HG03097 (cell line): ENCODE measurements around the gene IQCF2.
"Not testable (repeated sequence)": the region's sequence is repeated elsewhere in the genome, so short reads cannot be mapped to it uniquely, and the experiment has no call there.

Source experiments
- ATAC-seq: cut with Tn5 transposase; IDR thresholded peaks from one replicate; pipeline ENCODE4 v1.9.1; 2021; ENCODE audit not compliant: unreplicated experiment, low FRiP score

The IQCF2 gene

DNA sequence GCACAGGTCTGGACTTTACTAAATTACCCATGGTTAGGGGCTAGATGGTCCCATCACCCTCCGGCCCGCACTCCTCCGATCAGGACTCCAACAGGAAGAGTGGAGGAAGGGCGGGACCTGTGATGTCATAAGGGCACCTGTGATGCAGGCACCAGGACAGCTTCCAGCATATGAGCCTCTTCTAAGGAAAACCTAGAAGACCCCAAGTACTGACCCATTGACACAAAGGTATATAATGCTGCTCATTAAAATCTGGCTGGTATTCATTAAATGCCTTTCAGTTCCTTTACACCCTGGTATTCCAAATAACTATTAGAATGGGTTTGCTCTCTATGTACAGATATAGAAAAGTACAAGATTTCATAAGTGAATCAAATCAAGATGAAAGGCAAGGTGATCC lies 14.1 kb downstream of the IQCF2 start, which contains the start of gene IQCF5:
TSS of gene IQCF5 (minus strand) at position 101 of the 400 bp plus-strand sequence. CDS start at position 31, 70 bp downstream.
- no peak for ATAC-seq

- no peak for ATAC-seq
These were observed 14.8 kb downstream of the IQCF2 start for GRCh38 chr3:51876186-51876585.

DNA sequence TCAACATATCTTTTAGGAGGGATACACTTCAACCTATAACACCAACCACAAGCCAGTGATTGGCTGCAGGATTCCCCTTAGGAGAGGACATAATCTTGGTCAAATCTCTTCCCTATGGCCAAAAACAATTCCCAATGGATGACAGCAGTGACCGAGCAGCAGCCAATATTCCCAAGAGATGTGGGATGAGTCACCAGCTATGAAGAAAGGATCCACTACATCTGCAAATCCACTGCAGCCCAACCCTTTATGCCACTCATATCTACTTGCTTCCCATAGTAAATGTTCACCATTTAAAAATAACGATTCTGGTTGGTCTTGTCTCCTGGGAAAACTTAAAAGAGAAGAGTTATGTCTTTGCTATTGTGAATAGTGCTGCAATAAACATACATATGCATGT lies 18.5 kb downstream of the IQCF2 start:
- no peak for ATAC-seq

GRCh38 chr3:51886447-51886846 lies 25.0 kb downstream of the IQCF2 start:
- no peak for ATAC-seq

- ATAC-seq: no peak
These were observed 26.2 kb downstream of the IQCF2 start for GRCh38 chr3:51887620-51888019.

DNA sequence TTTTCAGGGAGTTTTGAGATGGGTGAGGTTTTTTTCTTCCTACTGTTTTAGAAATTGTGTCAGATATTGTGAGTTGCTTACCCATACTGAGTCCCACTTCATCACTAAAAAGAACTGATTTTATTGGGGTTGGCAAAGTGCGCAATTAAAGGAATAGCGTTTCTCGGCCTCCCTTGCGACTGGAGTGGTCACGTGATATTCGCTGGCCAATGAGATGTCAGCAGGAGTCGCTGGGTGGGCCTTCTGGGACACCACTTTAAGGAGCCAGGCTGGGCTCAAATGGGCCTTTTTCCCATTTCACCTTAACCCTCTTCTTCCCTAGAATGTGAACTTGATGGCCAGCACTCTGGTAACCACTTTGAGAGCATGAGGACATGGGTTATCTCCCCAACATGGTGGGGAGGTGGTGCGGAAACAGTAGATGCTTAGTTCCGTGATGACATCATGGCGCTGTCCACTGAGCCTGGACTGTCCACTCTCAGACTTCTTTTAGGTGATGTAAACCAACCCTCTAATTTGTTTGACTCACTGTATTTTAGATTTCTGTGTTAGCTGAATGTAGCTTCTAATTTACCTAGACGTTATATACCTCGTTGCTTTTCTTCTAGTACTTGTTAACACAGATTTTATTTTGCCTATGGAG lies 27.2 kb downstream of the IQCF2 start:
- ATAC-seq: no peak

- ATAC-seq: no peak
These were observed 30.0 kb downstream of the IQCF2 start for GRCh38 chr3:51891242-51892039.

- no peak for ATAC-seq
These were observed 33.0 kb downstream of the IQCF2 start for GRCh38 chr3:51894391-51894790.

GRCh38 chr3:51894939-51895338 lies 33.5 kb downstream of the IQCF2 start:
- no peak for ATAC-seq

DNA sequence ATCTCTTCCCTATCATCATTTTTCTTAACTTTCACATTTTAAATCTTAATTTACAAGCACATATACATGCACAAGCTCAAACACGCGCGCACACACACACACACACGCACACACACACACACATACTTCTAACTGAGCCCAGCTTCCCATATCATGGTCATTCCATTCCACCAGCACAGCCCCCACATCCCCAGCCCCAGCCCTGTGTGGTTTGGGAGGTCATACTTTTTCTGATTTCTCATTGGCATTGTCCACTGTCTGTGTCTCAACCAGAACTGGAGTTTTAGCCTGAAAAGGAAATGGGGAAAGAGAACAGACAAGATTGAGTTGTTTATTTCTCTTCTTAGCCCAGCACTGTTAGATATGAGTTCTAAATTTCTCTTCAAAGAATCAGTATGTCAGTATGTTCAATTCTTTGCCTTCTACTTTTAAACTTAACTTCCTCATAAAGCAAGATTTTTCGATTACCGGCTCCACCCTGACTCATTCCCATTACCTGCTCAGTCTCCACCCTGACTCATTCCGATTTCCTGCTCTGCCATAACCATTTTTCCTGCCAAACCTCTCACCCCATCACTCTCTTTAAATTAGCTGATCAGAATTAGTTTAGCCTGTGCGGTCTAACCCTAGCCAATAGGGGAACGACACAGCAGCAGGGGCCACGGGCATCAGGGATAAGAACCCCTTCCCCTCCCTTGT lies 35.3 kb downstream of the IQCF2 start:
- ATAC-seq: no peak

GRCh38 chr3:51897391-51897790 lies 36.0 kb downstream of the IQCF2 start:
- no peak for ATAC-seq

DNA sequence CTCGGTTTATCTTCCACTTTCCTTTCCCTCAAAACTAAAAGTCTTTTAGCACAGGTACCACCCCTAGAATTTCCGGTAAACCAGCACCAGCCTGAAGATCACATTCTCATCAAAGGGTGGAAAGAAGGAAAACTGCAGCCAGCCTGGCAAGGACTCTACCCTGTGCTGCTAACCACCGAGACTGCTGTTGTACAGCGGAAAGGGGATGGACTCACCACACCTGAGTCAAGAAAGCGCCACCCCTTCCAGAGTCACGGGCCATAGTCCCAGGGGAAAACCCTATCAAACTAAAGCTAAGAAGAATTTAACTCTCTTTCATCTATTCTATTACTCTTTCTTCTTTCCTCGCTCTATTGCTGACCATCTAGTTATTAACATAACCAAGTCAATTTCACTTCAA lies 38.6 kb downstream of the IQCF2 start:
- not testable (repeated sequence) for ATAC-seq

DNA sequence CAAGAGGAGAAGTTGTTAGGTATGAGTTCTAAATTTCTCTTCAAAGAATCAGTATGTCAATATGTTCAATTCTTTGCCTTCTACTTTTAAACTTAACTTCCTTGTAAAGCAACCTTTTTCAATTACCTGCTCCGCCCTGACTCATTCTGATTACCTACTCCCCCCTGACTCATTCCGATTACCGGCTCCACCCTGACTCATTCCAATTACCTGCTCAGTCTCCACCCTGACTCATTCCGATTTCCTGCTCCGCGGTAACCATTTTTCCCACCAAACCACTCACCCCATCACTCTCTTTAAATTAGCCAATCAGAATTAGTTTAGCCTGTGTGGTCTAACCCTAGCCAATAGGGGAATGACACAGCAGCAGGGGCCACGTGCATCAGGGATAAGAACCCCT lies 40.9 kb downstream of the IQCF2 start:
- ATAC-seq: not testable (repeated sequence)

DNA sequence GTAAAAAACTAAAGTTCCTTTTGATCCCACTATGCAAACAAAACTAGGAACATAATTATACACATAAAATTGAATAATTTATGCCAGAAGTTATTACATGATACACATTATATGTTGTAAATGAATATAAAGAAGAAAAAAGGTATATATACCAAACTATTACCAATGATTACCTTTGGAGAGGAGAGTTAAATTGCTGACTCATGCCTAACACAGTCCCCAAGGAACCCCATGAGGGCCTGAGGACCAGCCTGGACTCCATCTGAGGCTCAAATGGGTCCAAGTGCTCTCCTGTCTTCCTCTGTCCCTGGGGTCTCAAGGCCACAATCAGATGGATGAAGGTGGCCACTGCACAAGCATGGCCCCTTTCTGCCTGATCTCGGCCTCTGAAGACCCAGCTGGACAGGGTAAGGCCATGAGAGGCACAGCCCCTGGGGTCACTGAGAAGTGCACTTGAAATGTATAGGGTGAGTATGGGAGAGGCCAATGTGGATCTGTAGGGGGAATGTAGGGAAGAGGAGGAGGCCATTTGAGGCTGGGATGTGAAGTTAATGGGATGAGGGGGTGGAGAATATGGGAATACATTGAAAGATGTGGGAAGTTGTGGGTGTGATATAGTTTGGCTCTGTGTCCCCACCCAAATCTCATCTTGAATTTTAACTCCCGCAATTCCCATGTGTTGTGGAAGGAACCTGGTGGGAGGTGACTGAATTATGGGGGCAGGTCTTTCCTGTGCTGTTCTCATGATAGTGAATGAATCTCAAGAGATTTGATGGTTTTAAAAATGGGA lies 42.8 kb downstream of the IQCF2 start:
- no peak for ATAC-seq

GRCh38 chr3:51908026-51908425 lies 46.6 kb downstream of the IQCF2 start:
- no peak for ATAC-seq
